Nephron progenitor cell (in vitro differentiated cells): ENCODE measurements around the gene LPP.

Experiments
- DNase-seq: peaks from one replicate; pipeline ENCODE4 v3.0.0; 2021
- H3K27ac Mint-ChIP-seq: 2 replicates; pipeline ENCODE4 v1.8.0; 2021; ENCODE audit warnings: mild to moderate bottlenecking, moderate library complexity, mixed read lengths
- H3K27me3 Mint-ChIP-seq: 2 replicates; pipeline ENCODE4 v1.8.0; 2021; ENCODE audit warnings: mild to moderate bottlenecking, low read depth, mixed read lengths; ENCODE audit not compliant: poor library complexity
- H3K36me3 Mint-ChIP-seq: 2 replicates; pipeline ENCODE4 v1.8.0; 2021; ENCODE audit warnings: low read depth, mixed read lengths
- H3K4me1 Mint-ChIP-seq: 2 replicates; pipeline ENCODE4 v1.8.0; 2021; ENCODE audit warnings: mixed read lengths
- H3K4me3 Mint-ChIP-seq: 2 replicates; pipeline ENCODE4 v1.8.0; 2021; ENCODE audit warnings: mild to moderate bottlenecking, moderate library complexity, mixed read lengths
- H3K9me3 Mint-ChIP-seq: 2 replicates; pipeline ENCODE4 v1.8.0; 2021; ENCODE audit warnings: mild to moderate bottlenecking, moderate library complexity, mixed read lengths
- CTCF ChIP-seq: fragments of 200-600 bp; sonication (generic); IDR thresholded peaks from 2 replicates; pipeline ENCODE4 v1.5.0; 2021; ENCODE audit warnings: antibody characterized with exemption

The LPP gene

DNA sequence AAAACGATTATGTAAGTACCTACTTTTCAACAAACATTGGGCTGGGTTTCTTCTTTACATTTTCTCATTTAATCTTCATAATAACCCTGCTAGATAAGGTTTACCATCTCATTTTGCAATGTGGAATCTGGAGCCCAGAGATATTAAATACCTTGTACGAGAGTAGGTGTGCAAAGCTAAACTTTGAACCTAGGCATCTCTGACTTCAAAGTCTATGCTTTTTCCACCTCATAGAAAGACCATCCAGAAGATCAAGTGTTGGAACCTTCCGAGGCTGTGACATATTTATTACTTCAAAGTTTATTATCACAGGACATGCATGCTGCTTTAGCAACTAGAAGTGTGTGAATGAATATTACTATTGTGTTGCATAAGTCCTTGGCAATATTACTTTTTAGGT is 520.6 kb downstream of the LPP start:
- H3K27ac Mint-ChIP-seq, result no peak overlapping the region

GRCh38 chr3:188677344-188677743 is 523.4 kb downstream of the LPP start:
- Mint-ChIP-seq H3K36me3 (peaks cover 6% of the 10 kb centered on the region), H3K4me3 (no peak overlapping the region), H3K4me1 (peaks cover 7% of the 10 kb centered on the region), H3K27me3 (peaks cover 4% of the 10 kb centered on the region), H3K9me3 (no peaks in the 10 kb centered on the region), H3K27ac (no peak overlapping the region)
- no peak for TF ChIP-seq CTCF
- no peak for DNase-seq

More for the DNA sequence above, 520.6 kb downstream of the LPP start:
- TF ChIP-seq CTCF, result no peak
- Mint-ChIP-seq H3K9me3 (peaks cover 4% of the 10 kb centered on the region), H3K4me3 (no peak overlapping the region), H3K4me1 (peaks cover under 1% of the 10 kb centered on the region), H3K27me3 (no peaks in the 10 kb centered on the region), H3K36me3 (peaks cover 13% of the 10 kb centered on the region)
- no peak for DNase-seq

DNA sequence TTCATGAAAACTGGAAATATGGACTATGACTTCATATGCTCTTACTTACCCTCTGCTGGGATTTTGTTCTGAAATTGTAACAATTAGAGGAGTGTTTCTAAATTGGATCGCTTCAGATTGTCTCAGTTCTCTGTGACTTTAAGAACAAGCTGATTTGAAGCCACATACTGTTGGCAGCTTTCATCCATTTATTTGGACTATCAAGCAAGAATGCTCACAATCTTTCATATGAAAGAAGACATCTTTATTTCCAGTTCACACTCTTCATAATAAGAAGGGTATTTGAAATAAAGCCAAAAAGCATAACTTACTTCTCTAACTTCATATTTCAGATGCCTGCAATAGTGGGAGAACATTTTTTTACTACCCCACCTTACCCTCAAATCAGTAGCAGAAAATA is 526.2 kb downstream of the LPP start:
- Mint-ChIP-seq H3K9me3 (no peaks in the 10 kb centered on the region), H3K27me3 (peaks cover 4% of the 10 kb centered on the region), H3K36me3 (peaks cover 6% of the 10 kb centered on the region), H3K27ac (no peak overlapping the region), H3K4me1 (peaks cover 7% of the 10 kb centered on the region), H3K4me3 (no peak overlapping the region)
- DNase-seq, result no peak
- TF ChIP-seq CTCF, result no peak

GRCh38 chr3:188680605-188681004 is 526.6 kb downstream of the LPP start:
- H3K27me3 Mint-ChIP-seq, result peaks cover 4% of the 10 kb centered on the region
- no peak for DNase-seq
- H3K4me1 Mint-ChIP-seq, result peaks cover 7% of the 10 kb centered on the region
- peaks cover 6% of the 10 kb centered on the region for H3K36me3 Mint-ChIP-seq
- H3K9me3 Mint-ChIP-seq, result no peaks in the 10 kb centered on the region
- H3K4me3 Mint-ChIP-seq, result no peak overlapping the region
- H3K27ac Mint-ChIP-seq, result no peak overlapping the region
- TF ChIP-seq CTCF, result no peak

- Mint-ChIP-seq H3K36me3 (no peaks in the 10 kb centered on the region), H3K27me3 (peaks cover 4% of the 10 kb centered on the region)
Observed at GRCh38 chr3:188682316-188682715, 528.4 kb downstream of the LPP start.

More at GRCh38 chr3:188682316-188682715, 528.4 kb downstream of the LPP start:
- DNase-seq, result no peak
- Mint-ChIP-seq H3K4me3 (no peak overlapping the region), H3K9me3 (no peaks in the 10 kb centered on the region), H3K27ac (no peak overlapping the region), H3K4me1 (peaks cover 12% of the 10 kb centered on the region)
- TF ChIP-seq CTCF, result no peak
